ENCODE results near the gene RNF135. TPM values are rescaled to one million over a fixed set of nuclear protein-coding genes. Genes with fewer than 3 reads are reported as not detected.
"Not testable (repeated sequence)": the region's sequence is repeated elsewhere in the genome, so short reads cannot be mapped to it uniquely, and the experiment has no call there.

The RNF135 gene
- total RNA-seq, 1 donor from 2014 or later, result 11.1 TPM

DNA sequence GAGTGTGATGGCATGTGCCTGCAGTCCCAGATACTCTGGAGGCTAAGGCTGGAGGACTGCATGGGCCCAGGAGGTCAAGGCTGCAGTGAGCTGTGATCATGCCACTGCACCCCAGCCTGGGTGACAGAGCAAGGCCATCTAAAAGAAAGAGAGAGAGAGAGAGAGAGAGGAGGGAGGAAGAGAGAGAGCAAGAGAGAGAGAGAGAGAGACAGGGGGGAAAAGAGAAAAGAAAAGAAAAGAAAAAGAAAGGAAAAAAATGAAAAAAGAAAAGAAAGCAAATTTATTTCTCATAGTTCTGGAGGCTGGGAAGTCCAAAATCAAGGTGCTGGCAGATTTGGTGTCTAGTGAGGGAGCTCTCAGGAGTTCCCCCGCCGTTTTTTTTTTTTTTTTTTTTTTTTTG is 33.3 kb downstream of the RNF135 start:
- Histone ChIP-seq H3K4me3 (ENCODE audit: low read depth, low read length) (no peak overlapping the region), H3K27me3 (ENCODE audit: control insufficient read depth, insufficient read depth, low read length) (no peaks in the 10 kb centered on the region), H3K36me3 (ENCODE audit: control insufficient read depth, insufficient read depth, low read length) (no peaks in the 10 kb centered on the region)
- no peak for TF ChIP-seq CTCF (IDR thresholded peaks at IDR 0.05; ENCODE audit: insufficient read depth, low read length, poor library complexity, severe bottlenecking)
- no peak for DNase-seq (ENCODE audit: low read depth)

DNA sequence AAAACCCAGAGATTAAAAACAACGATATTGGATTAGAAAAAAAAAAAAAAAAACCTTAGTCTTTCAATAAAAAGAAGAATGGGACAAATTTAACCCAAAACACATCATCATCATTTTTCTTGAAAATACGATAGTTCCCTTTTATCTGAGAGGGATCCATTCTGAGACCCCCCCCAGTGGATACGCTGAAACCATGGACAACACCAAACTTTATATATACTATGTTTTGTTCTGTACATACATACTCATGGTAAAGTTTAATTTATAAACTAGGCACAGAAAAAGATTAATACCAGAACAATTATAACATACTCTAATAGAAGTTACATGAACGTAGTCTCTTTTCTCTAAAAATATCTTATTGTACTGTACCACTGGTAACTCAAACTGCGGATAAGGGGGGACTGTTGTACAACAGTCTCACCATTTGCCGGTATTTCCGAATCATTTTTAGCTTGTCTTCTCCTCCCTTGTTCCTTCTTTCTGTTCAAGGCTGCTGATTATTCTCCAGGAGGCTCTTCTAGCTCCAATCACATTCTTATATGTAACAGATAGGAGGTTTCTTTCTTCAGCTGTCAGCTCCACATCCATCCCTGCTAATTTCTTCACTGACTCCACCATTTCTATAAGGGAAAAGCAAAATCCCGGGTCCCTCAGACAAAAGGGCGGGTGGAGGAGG is 37.0 kb downstream of the RNF135 start:
- no peaks in the 10 kb centered on the region for H3K27me3 ChIP-seq (ENCODE audit: control insufficient read depth, insufficient read depth, low read length)
- H3K4me3 ChIP-seq (ENCODE audit: low read depth, low read length), result peak overlapping the region; percentile 65
- no peaks in the 10 kb centered on the region for H3K36me3 ChIP-seq (ENCODE audit: control insufficient read depth, insufficient read depth, low read length)
- TF ChIP-seq CTCF (IDR thresholded peaks at IDR 0.05; ENCODE audit: insufficient read depth, low read length, poor library complexity, severe bottlenecking), result no peak
- no peak for DNase-seq (ENCODE audit: low read depth)

DNA sequence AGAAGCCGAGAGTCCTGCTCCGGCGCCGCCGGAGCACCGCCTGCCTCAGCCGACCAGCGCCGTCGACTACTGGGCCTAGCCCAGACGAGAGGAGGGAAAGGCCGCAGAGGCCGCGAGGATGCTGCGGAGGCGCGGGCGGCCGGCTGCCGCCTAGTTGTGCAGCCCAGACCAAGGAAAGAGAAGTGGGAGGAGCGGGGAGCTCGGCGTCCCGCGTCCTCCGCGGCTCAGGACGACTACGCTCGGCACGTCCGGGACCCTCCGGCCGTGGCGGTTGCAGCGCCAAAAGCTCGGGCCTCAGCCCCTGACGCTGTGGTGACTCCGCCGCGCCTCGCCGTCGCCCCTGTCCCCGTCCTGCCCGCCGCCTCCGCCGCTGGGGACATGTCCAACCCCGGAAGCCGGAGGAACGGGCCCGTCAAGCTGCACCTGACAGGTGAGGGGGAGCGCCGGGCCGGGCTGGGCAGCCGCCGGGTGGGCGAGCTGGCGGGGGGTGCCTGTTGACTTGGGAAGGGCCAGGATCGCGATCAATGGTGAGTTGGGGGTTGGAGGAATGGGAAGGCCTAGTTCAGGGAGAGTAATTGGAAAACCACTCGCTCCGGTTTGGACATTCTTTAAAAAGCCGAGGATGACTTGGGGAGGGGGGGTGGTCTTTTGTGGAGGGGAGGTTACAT is 37.7 kb downstream of the RNF135 start:
- H3K36me3 ChIP-seq (ENCODE audit: control insufficient read depth, insufficient read depth, low read length), result no peaks in the 10 kb centered on the region
- no peaks in the 10 kb centered on the region for H3K27me3 ChIP-seq (ENCODE audit: control insufficient read depth, insufficient read depth, low read length)
- TF ChIP-seq CTCF (IDR thresholded peaks at IDR 0.05; ENCODE audit: insufficient read depth, low read length, poor library complexity, severe bottlenecking), result no peak
- H3K4me3 ChIP-seq (ENCODE audit: low read depth, low read length), result peak overlapping the region; percentile 65
- DNase-seq (ENCODE audit: low read depth), result no peak

- DNase-seq (ENCODE audit: low read depth); H3K27me3 ChIP-seq (ENCODE audit: control insufficient read depth, insufficient read depth, low read length); H3K36me3 ChIP-seq (ENCODE audit: control insufficient read depth, insufficient read depth, low read length): not testable (repeated sequence)
- peak overlapping the region; percentile 65 for H3K4me3 ChIP-seq (ENCODE audit: low read depth, low read length)
These were observed 38.3 kb downstream of the RNF135 start for GRCh38 chr17:31009042-31009702.

DNA sequence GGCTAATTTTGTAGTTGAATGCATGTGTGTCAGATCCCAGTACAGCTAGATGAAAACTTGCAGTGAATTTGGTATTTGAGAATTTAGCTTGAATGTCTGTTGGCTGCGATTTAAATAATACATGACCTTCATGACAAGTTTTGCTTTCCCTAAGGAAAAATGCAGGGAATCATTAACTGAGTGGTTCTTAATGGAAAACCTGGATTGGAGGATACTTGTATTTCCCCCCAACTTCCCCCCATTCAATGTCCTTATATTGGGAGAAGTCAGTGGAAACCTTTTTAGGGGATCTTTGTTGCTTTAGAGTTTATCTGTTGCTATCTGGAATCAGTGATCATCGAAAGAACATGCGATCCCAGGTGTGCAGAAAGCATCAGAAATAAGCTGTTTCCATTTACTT is 39.2 kb downstream of the RNF135 start:
- H3K4me3 ChIP-seq (ENCODE audit: low read depth, low read length); DNase-seq (ENCODE audit: low read depth); H3K36me3 ChIP-seq (ENCODE audit: control insufficient read depth, insufficient read depth, low read length); H3K27me3 ChIP-seq (ENCODE audit: control insufficient read depth, insufficient read depth, low read length): not testable (repeated sequence)

DNA sequence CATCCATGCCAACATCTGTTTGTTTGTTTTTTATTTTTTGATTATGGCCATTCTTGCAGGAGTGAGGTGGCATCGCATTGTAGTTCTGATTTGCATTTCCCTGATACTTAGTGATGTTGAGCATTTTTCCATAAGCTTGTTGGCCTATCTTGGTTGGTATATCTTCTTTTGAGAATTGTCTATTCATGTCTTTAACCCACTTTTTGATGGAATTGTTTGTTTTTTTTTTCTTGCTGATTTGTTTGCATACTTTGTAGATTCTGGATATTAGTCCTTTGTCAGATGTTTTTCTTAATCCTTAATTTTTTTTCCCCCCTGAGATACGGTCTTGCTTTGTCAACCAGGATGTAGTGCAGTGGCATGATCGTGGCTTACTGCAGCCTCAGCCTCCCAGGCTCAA is 43.0 kb downstream of the RNF135 start:
- H3K27me3 ChIP-seq (ENCODE audit: control insufficient read depth, insufficient read depth, low read length), result no peaks in the 10 kb centered on the region
- H3K36me3 ChIP-seq (ENCODE audit: control insufficient read depth, insufficient read depth, low read length), result no peaks in the 10 kb centered on the region
- no peak overlapping the region for H3K4me3 ChIP-seq (ENCODE audit: low read depth, low read length)
- no peak for TF ChIP-seq CTCF (IDR thresholded peaks at IDR 0.05; ENCODE audit: insufficient read depth, low read length, poor library complexity, severe bottlenecking)
- DNase-seq (ENCODE audit: low read depth), result no peak

All from kidney epithelial cell (primary cell).